GM20000 (cell line): ENCODE results near the gene PID1.

ENCODE experiments used
- DNase-seq: peaks from one replicate; pipeline ENCODE4 v3.0.0; 2012; ENCODE audit warnings: low spot score
- CTCF ChIP-seq: IDR thresholded peaks from 2 replicates; pipeline ENCODE4 v1.5.1; 2012; ENCODE audit warnings: mild to moderate bottlenecking, control low read depth; ENCODE audit errors: extremely low read depth, missing control alignments

PID1 gene

DNA sequence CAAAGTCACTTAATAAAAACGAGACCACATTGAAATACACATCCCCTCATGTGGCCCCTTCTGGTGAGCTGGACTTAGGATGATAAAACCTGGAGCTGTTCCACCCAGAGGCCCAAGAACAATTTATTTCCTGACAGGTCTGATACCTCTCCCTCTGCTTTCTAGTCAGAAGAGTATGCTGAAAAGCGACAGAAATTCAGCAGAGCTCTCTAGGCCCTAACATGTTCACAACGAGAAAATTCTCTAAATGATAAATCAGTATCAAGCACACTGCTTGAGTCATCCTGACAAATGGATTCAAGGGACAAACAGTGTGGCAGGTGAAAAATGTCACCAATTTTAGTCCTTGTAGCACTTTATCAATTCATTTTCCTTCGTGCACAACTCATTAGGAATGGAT, 233.5 kb downstream of the PID1 start:
- TF ChIP-seq CTCF: no peak
- no peak for DNase-seq

- TF ChIP-seq CTCF: no peak
- DNase-seq: no peak
Measured at GRCh38 chr2:229033816-229034215, 237.3 kb downstream of the PID1 start.

DNA sequence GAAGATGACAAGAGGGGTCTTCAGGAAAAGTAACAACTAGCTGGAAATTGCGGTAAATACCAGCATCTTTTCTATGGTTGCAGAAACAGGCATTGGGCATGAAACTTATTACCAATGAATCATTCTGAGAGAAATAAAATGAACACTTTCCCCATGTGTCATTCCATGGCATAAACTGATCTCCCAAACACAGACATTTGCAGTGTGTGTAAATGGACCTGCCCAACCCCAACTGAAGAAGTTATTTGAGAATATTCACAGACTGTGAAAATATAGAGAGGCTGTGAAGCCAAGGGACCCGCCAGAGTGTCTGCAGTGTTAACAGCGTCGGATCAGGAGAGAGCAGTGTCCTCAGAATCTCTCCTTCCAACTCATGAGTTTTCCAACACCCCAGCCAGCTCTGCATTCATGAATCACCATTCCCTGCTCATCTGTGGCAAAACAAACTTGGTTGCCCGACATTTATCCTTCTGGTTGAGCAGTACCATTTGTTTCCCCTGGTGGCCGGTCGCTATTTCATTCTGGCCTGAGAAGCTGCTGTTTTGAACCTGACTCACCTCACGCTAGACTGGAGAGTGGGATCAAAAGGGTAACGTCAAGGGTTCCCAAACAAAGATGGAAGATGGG, 238.4 kb downstream of the PID1 start:
- no peak for DNase-seq
- no peak for TF ChIP-seq CTCF

DNA sequence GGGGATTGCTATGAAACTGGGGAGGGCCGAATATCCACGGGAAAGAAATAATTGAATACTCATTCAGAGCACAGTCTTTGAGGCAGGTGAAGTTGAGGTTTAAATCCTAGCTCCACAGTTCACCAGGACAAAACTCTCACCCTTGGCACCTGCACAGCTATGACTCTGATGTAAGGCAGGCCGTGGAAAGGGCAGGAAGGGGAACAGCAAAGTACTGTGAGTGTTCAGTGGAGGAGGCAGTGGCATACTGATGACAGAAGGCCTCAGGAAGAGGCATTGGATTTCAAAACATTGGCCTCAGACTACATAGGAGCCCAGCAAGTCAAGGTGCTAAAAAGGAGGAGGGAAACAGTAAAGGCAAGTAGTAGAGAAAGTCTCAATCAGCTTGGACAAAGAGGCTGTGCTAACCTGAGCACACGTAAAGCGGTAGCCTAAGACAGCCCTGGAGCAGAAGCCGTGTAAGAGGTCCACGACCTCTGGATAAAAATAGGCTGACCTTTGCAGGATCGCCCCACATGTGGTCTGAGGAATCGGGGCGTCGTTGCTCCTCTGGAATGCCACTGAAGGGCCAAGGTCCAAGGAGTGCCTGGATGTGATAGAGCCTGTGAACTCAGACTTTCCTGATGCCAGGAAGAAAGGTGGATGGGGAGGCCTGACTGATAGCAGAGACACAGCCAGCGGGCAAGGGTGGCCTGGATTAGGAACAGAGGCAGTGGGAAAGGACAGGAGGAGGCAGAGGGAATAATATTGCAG, 243.6 kb downstream of the PID1 start:
- DNase-seq: no peak
- no peak for TF ChIP-seq CTCF

GRCh38 chr2:229025653-229026052, 245.4 kb downstream of the PID1 start:
- no peak for TF ChIP-seq CTCF
- DNase-seq: no peak

DNA sequence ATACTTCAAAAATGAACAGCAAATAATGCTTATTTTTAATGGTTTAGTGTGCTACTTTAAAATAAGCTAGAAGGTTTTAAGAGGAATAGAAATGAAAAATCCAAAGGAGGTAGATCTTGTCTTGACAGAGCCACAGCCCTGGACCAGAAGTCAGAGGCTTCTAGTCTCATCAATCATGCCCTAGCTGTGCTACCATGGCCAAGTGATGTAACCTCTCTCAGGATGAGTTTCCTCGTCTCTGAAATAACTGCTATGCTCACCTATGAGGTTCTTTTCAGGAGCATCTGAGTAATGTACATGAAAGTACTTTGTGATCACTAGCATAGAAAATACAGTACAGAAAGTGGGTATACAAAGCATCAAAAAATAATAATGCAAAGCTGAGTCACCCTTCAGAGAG, 248.4 kb downstream of the PID1 start:
- no peak for TF ChIP-seq CTCF
- DNase-seq: no peak

- no peak for TF ChIP-seq CTCF
- no peak for DNase-seq
Measured at GRCh38 chr2:229022071-229022470, 249.0 kb downstream of the PID1 start.
